SK-N-SH treated with all-trans-retinoic acid at 6 μM for 48 hours (cell line): ENCODE measurements around the gene ZBTB47.

Source experiments
- ATAC-seq: fragments of 200-7000 bp; cut with Tn5 transposase; 3 replicates; pipeline ENCODE4 v1.9.1; 2020; ENCODE audit warnings: mild to moderate bottlenecking, moderate library complexity
- CSDC2 ChIP-seq: fragments of 250-450 bp; sonication (Bioruptor Pico); IDR thresholded peaks from 2 replicates; pipeline ENCODE4 v1.5.0; 2020; ENCODE audit warnings: mild to moderate bottlenecking, moderate library complexity
- ESRRG ChIP-seq: fragments of 250-450 bp; sonication (Bioruptor Pico); IDR thresholded peaks from 2 replicates; pipeline ENCODE4 v1.6.1; 2021; ENCODE audit warnings: mild to moderate bottlenecking
- GLIS3 ChIP-seq: fragments of 250-450 bp; sonication (Bioruptor Pico); IDR thresholded peaks from 2 replicates; pipeline ENCODE4 v1.5.0; 2020; ENCODE audit warnings: mild to moderate bottlenecking, moderate library complexity
- ISL1 ChIP-seq: fragments of 250-450 bp; sonication (Bioruptor Pico); IDR thresholded peaks from 2 replicates; pipeline ENCODE4 v2.1.2; 2022; ENCODE audit warnings: mild to moderate bottlenecking, moderate library complexity
- OSR1 ChIP-seq: fragments of 250-450 bp; sonication (Bioruptor Pico); IDR thresholded peaks from 2 replicates; pipeline ENCODE4 v1.8.0; 2022; ENCODE audit warnings: moderate library complexity, mild to moderate bottlenecking, inconsistent platforms
- PATZ1 ChIP-seq: fragments of 250-450 bp; sonication (Bioruptor Pico); IDR thresholded peaks from 2 replicates; pipeline ENCODE4 v1.8.0; 2020; ENCODE audit warnings: mild to moderate bottlenecking, moderate library complexity, borderline replicate concordance
- POU6F1 ChIP-seq: fragments of 250-450 bp; sonication (Bioruptor Pico); IDR thresholded peaks from 2 replicates; pipeline ENCODE4 v1.8.0; 2021; ENCODE audit warnings: low read depth, mild to moderate bottlenecking, moderate library complexity, borderline replicate concordance
- PPARA ChIP-seq: fragments of 250-450 bp; sonication (Bioruptor Pico); IDR thresholded peaks from 2 replicates; pipeline ENCODE4 v1.5.0; 2020; ENCODE audit warnings: mild to moderate bottlenecking, borderline replicate concordance
- SNAI2 ChIP-seq: fragments of 250-450 bp; sonication (Bioruptor Pico); IDR thresholded peaks from 2 replicates; pipeline ENCODE4 v1.5.0; 2020; ENCODE audit warnings: mild to moderate bottlenecking, moderate library complexity
- TOX ChIP-seq: fragments of 250-450 bp; sonication (Bioruptor Pico); IDR thresholded peaks from 2 replicates; pipeline ENCODE4 v1.8.0; 2021; ENCODE audit warnings: mild to moderate bottlenecking, moderate library complexity, borderline replicate concordance
- TSHZ2 ChIP-seq: fragments of 250-450 bp; sonication (Bioruptor Pico); IDR thresholded peaks from 2 replicates; pipeline ENCODE4 v1.5.0; 2020; ENCODE audit warnings: mild to moderate bottlenecking, moderate library complexity
- ZC3H10 ChIP-seq: fragments of 250-450 bp; sonication (Bioruptor Pico); IDR thresholded peaks from 2 replicates; pipeline ENCODE4 v1.5.1; 2021; ENCODE audit warnings: mild to moderate bottlenecking, moderate library complexity
- ZFP3 ChIP-seq: fragments of 250-450 bp; sonication (Bioruptor Pico); IDR thresholded peaks from 2 replicates; pipeline ENCODE4 v1.5.0; 2020; ENCODE audit warnings: mild to moderate bottlenecking, moderate library complexity
- ZNF565 ChIP-seq: fragments of 450-650 bp; formaldehyde crosslinking; conservative IDR thresholded peaks from 2 replicates; pipeline ENCODE4 v1.5.0; 2020; ENCODE audit warnings: low read depth, mild to moderate bottlenecking, moderate library complexity

Gene ZBTB47

GRCh38 chr3:42655980-42656679, 2.6 kb downstream of the ZBTB47 start (continued):
- TF ChIP-seq POU6F1 (CRISPR knock-in tag) = no peak
- TF ChIP-seq, all 23 proteins: peak for 0

GRCh38 chr3:42656680-42657610, 3.4 kb downstream of the ZBTB47 start:
- TF ChIP-seq POU6F1 (CRISPR knock-in tag) = no peak
- no peak for TF ChIP-seq OSR1 (CRISPR knock-in tag)
- no peak for TF ChIP-seq TSHZ2 (CRISPR knock-in tag)
- TF ChIP-seq PPARA (CRISPR knock-in tag) = no peak
- no peak for TF ChIP-seq ZNF565 (CRISPR knock-in tag)
- TF ChIP-seq, all 23 proteins: peak for 0
- no peak for ATAC-seq

GRCh38 chr3:42657675-42658074, 4.2 kb downstream of the ZBTB47 start:
- TF ChIP-seq ZC3H10 (CRISPR knock-in tag) (no peak), CSDC2 (no peak), SNAI2 (CRISPR knock-in tag) (no peak), GLIS3 (CRISPR knock-in tag) (no peak), ESRRG (CRISPR knock-in tag) (no peak), ISL1 (CRISPR knock-in tag) (no peak), TOX (CRISPR knock-in tag) (no peak), ZNF565 (CRISPR knock-in tag) (no peak), TSHZ2 (CRISPR knock-in tag) (no peak), ZFP3 (CRISPR knock-in tag) (no peak), PATZ1 (no peak)
- TF ChIP-seq, all 23 proteins: peak for 0
- ATAC-seq = no peak
